Upper lobe of left lung (tissue), 6 donors: ENCODE measurements around the gene ERRFI1. TPM values are rescaled to one million over a fixed set of nuclear protein-coding genes. Genes with fewer than 3 reads are reported as not detected.
A peak's percentile ranks its signal among the peaks of the same experiment; 100 is the strongest.

Experiments used
- ATAC-seq, 2 donors: fragments of 200-7000 bp; cut with Tn5 transposase; one replicate each; pipeline ENCODE4 v1.9.1; 2022; ENCODE audit warnings: mild to moderate bottlenecking in 2 of 2, moderate library complexity in 2 of 2; ENCODE audit not compliant: low FRiP score in 2 of 2
- DNase-seq, 2 donors: peaks; one replicate each; pipeline ENCODE4 v3.0.0-alpha.2; 2019 to 2020
- H3K27ac ChIP-seq, 4 donors: fragments of 200-600 bp; sonication (generic); one replicate each; pipeline ENCODE4 v1.5.1; 2016 to 2019
- H3K27me3 ChIP-seq, 4 donors: fragments of 200-600 bp; sonication (generic); one replicate each; pipeline ENCODE4 v1.5.1; 2017 to 2019
- H3K36me3 ChIP-seq, 4 donors: fragments of 200-600 bp; sonication (generic); one replicate each; pipeline ENCODE4 v1.5.1; 2016 to 2019
- H3K4me1 ChIP-seq, 4 donors: fragments of 200-600 bp; sonication (generic); one replicate each; pipeline ENCODE4 v1.5.1; 2018 to 2019
- H3K4me3 ChIP-seq, 4 donors: fragments of 200-600 bp; sonication (generic); one replicate each; pipeline ENCODE4 v1.5.1; 2017 to 2019; ENCODE audit warnings: mild to moderate bottlenecking in 2 of 4, moderate library complexity in 1 of 4
- H3K9me3 ChIP-seq, 4 donors: fragments of 200-600 bp; sonication (generic); one replicate each; pipeline ENCODE4 v1.5.1; 2018 to 2019
- CTCF ChIP-seq, 6 experiments: fragments of 450-650 bp in 4 of 6; fragments of 200-600 bp in 2 of 6; sonication (generic) in 2 of 6; IDR thresholded peaks; one replicate each; pipeline ENCODE4 v1.5.1; 2016 to 2019; ENCODE audit warnings: antibody characterized with exemption in 6 of 6
- EP300 ChIP-seq, 4 donors: sonication (generic); formaldehyde crosslinking; IDR thresholded peaks; one replicate each; pipeline ENCODE4 v1.5.1; 2017; ENCODE audit warnings: antibody characterized with exemption in 4 of 4, control low read depth in 2 of 4
- POLR2A ChIP-seq, 4 donors: fragments of 450-650 bp; IDR thresholded peaks; one replicate each; pipeline ENCODE4 v1.5.1; 2016 to 2017; ENCODE audit warnings: antibody characterized with exemption in 4 of 4, mild to moderate bottlenecking in 2 of 4
- POLR2AphosphoS5 ChIP-seq, 2 donors: sonication (generic); formaldehyde crosslinking; IDR thresholded peaks; one replicate each; pipeline ENCODE4 v1.5.1; 2017; ENCODE audit warnings: antibody characterized with exemption in 2 of 2
- WGBS, 2 donors: methylation state at CpG; one replicate each; pipeline ENCODE4 v1.1.5; 2017 to 2018; 5-methylcytosine and 5-hydroxymethylcytosine counted together
- total RNA-seq, 6 donors: library from RNA; depleted of rRNA in 4 of 6; stranded (reverse); fragments of >200 nt in 4 of 6; gene quantifications; one replicate each; pipeline versions ENCODE4 v1.1.0 to v1.2.1, GENCODE V29; 2016 to 2021
- donor health status: DM: no; HTN: no; CAD: no; lungs with moderate emphysema.
- donor health status: DM: no; HTN: yes; CAD: no; lungs with severe emphysema.

The ERRFI1 gene
- total RNA-seq, 6 donors from 2014 or later: 30.4 to 164 (median 84.6) TPM

DNA sequence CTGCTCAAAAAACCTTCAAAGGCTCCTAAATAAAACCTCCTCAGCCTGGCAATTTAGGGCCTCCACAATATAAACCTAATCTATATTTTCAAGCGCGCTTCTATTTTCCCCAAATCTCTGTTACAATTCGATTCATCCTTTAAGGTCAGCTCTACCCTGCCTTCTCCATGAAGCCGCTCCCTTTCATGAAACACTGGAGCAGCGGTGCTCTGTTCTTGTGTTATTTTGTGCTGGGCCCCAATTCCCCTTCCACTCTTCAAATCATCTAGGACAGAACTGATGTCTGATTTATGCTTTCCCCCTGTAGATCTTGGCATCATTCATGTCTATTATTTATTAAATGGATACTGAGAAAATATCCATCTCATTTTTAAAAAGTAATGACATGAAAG lies 6.9 kb downstream of the ERRFI1 start:
- ATAC-seq (no peak), DNase-seq (no peak)
- Histone ChIP-seq H3K27me3 (no peaks in the 10 kb centered on the region), H3K27ac (peak overlapping the region in 2 of 4 donors; percentile 48 to 51), H3K36me3 (peaks cover 0 to 7% (median 4%) of the 10 kb centered on the region in 4 donors), H3K9me3 (no peaks in the 10 kb centered on the region), H3K4me1 (peaks cover 55 to 86% (median 69%) of the 10 kb centered on the region in 4 donors), H3K4me3 (no peak overlapping the region)
- WGBS, 2 donors: 95% methylated on average over 5 of the region's 5 CpGs
- no peak for TF ChIP-seq POLR2AphosphoS5 (IDR thresholded peaks at IDR 0.05)
- TF ChIP-seq EP300 (IDR thresholded peaks at IDR 0.05): no peak
- TF ChIP-seq CTCF (IDR thresholded peaks at IDR 0.05): no peak
- no peak for TF ChIP-seq POLR2A (IDR thresholded peaks at IDR 0.05)

DNA sequence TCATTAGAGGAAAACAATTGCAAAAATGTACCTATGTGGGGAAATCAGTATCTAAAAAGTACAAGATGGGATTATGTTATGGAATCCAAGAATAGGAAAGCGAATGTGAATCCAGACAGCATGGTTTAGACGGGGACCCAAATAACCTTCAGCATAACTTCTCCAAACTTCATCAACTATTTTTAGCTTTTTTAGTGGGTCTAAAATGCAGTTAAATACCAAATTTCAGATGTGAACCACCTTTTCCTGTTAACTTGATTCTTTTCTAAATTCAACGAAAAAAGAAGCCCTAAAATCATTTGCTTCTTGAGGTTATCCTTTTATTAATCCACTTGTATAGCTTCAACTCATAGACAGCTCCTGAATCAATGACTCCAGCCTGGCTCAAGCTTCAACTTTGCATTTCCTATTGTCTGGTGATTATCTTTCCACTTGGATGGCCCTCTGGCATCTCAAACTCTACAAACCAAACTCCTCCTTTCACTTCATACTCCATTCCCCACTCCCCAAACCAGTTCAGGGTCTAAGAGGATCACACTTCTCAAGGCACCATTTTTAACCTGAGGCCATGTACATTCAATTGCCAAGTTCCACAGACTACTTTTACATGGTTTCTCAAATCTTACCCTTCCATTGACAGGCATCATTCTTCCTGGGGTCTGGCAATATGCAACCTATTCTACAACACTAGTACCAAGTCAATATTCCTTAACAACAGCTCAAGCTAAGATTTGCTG lies 7.4 kb downstream of the ERRFI1 start:
- Histone ChIP-seq H3K9me3 (no peaks in the 10 kb centered on the region), H3K27me3 (no peaks in the 10 kb centered on the region), H3K4me1 (peaks cover 50 to 88% (median 66%) of the 10 kb centered on the region in 4 donors), H3K36me3 (peaks cover 5 to 12% (median 7%) of the 10 kb centered on the region in 4 donors), H3K4me3 (no peak overlapping the region), H3K27ac (peak overlapping the region in 3 of 4 donors; percentile 1 to 51 (median 45))
- no peak for TF ChIP-seq POLR2AphosphoS5 (IDR thresholded peaks at IDR 0.05)
- 83 to 86% methylated on average over 3 of the region's 3 CpGs for WGBS, 2 donors
- DNase-seq (no peak), ATAC-seq (no peak)

- 35 to 44% methylated on average over 5 of the region's 5 CpGs for WGBS, 2 donors
- Histone ChIP-seq H3K27me3 (no peaks in the 10 kb centered on the region), H3K27ac (peak overlapping the region; percentile 1 to 51 (median 27)), H3K4me1 (peaks cover 45 to 80% (median 62%) of the 10 kb centered on the region in 4 donors), H3K9me3 (no peaks in the 10 kb centered on the region), H3K36me3 (peaks cover 14 to 23% (median 16%) of the 10 kb centered on the region in 4 donors), H3K4me3 (no peak overlapping the region)
- no peak for TF ChIP-seq EP300 (IDR thresholded peaks at IDR 0.05)
- no peak for TF ChIP-seq POLR2A (IDR thresholded peaks at IDR 0.05)
- no peak for TF ChIP-seq POLR2AphosphoS5 (IDR thresholded peaks at IDR 0.05)
- TF ChIP-seq CTCF (IDR thresholded peaks at IDR 0.05): no peak
- DNase-seq: no peak
- no peak for ATAC-seq
Measured at GRCh38 chr1:8017495-8018197, 8.5 kb downstream of the ERRFI1 start.

- Histone ChIP-seq H3K4me3 (no peak overlapping the region), H3K27ac (peak overlapping the region in 1 of 4 donors; percentile 49)
- no peak for TF ChIP-seq POLR2A (IDR thresholded peaks at IDR 0.05)
- TF ChIP-seq EP300 (IDR thresholded peaks at IDR 0.05): no peak
- no peak for TF ChIP-seq CTCF (IDR thresholded peaks at IDR 0.05)
- TF ChIP-seq POLR2AphosphoS5 (IDR thresholded peaks at IDR 0.05): no peak
Measured at GRCh38 chr1:8016895-8017241, 9.2 kb downstream of the ERRFI1 start.

GRCh38 chr1:8016210-8016894 lies 9.8 kb downstream of the ERRFI1 start:
- TF ChIP-seq POLR2A (IDR thresholded peaks at IDR 0.05) (no peak), CTCF (IDR thresholded peaks at IDR 0.05) (no peak), EP300 (IDR thresholded peaks at IDR 0.05) (no peak), POLR2AphosphoS5 (IDR thresholded peaks at IDR 0.05) (no peak)
- peaks cover 44 to 67% (median 62%) of the 10 kb centered on the region in 4 donors for H3K4me1 ChIP-seq

More at GRCh38 chr1:8016895-8017241, 9.2 kb downstream of the ERRFI1 start:
- Histone ChIP-seq H3K27me3 (no peaks in the 10 kb centered on the region), H3K4me1 (peaks cover 45 to 72% (median 61%) of the 10 kb centered on the region in 4 donors), H3K36me3 (peaks cover 14 to 30% (median 19%) of the 10 kb centered on the region in 4 donors), H3K9me3 (no peaks in the 10 kb centered on the region)
- DNase-seq (no peak), ATAC-seq (no peak)

More at GRCh38 chr1:8016210-8016894, 9.8 kb downstream of the ERRFI1 start:
- peak overlapping the region; percentile 42 to 67 (median 58) for H3K27ac ChIP-seq
- peaks cover 14 to 36% (median 19%) of the 10 kb centered on the region in 4 donors for H3K36me3 ChIP-seq
- no peaks in the 10 kb centered on the region for H3K27me3 ChIP-seq
- no peak for ATAC-seq
- WGBS, 2 donors: 31 to 36% methylated on average over 4 of the region's 4 CpGs
- H3K4me3 ChIP-seq: no peak overlapping the region
- no peak for DNase-seq
- H3K9me3 ChIP-seq: no peaks in the 10 kb centered on the region
